Activated gamma-delta T cell (primary cell): ENCODE results near the gene ABCB9.

Experiments
- DNase-seq: peaks from one replicate; lab custom pipeline; 2025; lab: John Stamatoyannopoulos, UW

Gene ABCB9

GRCh38 chr12:122981587-122982476 is 15.6 kb upstream of the ABCB9 start:
- no peak for DNase-seq

- DNase-seq = no peak
Measured at GRCh38 chr12:122981036-122981471, 14.8 kb upstream of the ABCB9 start.

DNA sequence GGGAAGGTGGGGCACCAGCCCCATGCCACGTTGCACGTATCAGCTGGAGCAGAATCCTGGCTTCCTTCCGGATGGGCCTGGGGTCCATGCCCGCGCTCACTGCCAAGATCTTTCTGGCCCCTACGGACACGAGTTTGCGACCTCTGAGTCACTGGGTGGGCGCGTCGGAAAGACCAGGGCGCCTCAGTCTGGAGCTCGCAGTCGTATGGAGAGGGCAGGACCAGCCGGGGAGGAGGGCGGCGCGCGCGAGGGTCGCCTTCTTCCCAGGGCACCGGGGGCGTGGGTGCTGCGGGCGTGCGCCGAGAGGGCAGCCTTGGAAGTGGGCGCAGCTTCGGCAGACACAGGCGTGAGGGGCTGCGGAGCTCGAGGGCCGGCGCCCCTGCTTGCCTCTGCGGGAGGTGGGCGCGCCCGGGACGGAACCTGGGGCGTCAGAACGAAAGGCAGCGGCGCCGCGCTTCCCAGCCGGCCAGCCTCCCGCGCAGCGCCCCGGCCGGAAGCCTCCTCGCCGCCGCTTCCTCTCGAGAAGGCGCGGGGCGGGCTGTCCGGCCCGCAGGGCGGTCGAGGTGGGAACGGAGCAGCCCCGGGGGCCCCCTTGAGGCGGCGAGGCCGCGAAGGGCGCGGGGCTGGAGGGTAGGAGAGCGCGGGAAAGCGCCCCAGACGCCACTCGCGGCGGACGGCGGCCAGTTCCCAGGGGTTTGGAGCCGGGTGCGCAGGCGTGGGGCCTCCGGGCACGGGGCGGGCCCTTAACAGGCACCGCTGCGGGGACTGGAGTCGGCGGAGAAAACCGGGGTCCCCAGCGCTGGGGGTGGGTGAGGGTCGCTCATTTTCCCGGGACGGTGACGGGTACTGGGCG is 14.1 kb upstream of the ABCB9 start, which contains the start of gene ARL6IP4:
Gene ARL6IP4, plus strand, starts transcription at position 499 of the 853 bp plus-strand sequence. CDS start 459 bp downstream, outside the sequence.
- peak; percentile 57 for DNase-seq

GRCh38 chr12:122979908-122980182 is 13.6 kb upstream of the ABCB9 start:
- DNase-seq = no peak

DNA sequence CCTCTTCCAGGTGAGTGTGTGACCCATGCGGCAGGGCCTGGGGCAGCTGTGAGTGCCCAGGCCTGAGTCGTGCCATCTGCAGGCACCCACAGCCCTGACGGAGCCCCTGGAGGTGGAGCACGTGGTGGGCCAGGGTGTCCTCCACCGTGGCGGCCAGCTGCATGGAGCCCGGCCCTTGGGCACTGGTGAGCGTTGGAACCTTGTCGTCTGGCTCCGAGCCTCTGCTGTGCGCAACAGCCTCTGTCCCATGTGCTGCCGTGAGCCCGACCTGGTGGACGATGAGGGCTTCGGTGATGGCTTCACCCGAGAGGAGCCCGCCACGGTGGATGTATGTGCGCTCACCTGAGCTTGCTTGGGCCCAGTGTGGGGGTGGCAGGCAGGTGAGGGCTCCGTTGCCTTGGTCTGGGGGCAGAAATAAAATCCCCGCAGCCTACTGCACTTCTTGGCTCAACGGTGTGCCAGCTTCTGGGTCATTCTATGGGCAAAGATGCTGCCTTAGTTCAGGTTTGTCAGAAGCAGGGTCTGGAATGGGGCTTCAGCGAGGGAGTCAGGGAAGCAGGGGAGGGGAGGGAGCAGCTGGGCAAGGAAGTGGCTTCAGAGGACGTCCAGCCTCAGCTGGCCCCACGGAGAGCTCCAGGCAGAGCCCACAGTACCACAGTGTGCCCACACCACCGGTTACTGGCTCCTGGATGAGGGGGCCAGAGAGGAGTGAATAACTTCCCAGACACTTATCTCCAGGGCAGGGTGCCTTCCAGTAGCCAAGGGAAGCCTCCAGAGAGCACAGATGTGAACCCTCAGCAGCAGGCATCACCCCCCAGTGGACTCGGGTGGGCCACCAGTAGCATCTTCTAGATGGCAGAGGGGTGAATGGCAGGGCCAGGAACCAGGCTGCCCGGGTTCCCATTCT is 13.0 kb upstream of the ABCB9 start:
- no peak for DNase-seq

- no peak for DNase-seq
Measured at GRCh38 chr12:122978507-122978955, 12.3 kb upstream of the ABCB9 start.

DNA sequence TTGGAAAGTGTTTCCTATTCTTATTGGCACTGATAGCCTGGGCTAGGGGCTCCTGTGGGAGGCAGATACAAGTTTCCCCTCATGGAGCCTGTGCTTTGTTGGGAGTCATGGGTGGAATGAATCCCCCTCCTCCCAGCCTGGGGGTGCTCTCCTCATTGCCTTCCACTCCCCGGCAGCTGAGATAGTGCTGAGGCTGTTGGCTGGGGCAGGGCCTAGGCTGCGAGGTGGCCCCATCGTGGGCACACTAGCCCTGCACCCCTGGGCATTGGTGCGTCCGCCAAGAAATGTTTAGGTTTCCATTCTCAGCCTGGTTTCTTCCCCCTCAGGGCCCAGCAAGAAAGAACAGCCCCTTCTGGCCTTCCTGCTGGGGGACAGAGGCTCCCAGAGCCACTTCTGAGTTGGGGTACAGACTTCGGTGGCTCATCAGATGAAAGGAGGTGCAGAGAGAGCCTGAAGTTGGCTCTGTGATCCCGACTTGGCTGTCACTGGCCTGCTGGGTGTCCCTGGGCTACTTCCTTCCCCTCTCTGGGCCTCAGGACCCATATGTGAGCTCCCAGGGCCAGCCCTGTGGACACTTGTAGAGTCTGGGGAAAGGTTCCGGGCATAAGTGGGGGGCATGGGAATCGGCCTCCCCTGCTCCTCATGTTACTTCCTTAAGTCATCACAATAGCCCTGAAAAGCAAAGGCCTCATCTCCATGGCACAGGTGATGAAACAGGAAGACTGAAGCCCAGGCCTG is 11.6 kb upstream of the ABCB9 start:
- no peak for DNase-seq

DNA sequence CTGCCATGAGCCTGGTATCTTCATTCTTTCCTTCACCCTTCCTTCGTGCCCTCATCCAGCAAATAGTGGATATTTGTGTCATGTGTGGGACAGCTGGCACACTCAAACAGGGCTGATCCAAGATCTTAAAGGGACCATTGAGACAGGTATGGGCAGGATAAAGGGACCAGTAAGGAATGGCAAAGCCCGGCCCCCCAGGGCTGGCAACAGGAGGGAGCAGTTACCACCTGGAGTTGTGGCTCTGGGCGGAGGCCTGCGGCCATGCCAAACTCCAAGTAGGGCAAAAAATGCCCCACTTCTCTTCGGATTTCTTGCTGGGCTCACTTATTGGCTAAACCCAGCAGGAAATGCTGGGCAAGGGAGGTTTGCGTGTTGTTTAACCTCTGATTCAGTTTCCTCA is 10.9 kb upstream of the ABCB9 start:
- no peak for DNase-seq

DNA sequence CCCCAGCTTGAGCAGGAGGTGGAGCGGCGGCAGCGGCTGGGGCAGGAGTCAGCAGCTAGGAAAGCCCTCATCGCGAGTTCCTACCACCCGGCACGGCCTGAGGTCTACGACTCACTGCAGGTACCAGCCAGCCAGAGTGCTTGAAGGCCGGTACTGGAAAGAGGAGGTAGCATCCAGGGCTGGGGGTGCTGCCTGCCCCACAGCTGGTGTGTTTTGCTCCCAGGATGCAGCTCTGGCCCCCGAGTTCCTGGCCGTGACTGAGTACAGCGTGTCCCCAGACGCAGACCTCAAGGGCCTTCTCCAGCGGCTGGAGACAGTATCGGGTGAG is 10.3 kb upstream of the ABCB9 start:
- DNase-seq = no peak

- DNase-seq = no peak
Measured at GRCh38 chr12:122975790-122976647, 9.8 kb upstream of the ABCB9 start.

DNA sequence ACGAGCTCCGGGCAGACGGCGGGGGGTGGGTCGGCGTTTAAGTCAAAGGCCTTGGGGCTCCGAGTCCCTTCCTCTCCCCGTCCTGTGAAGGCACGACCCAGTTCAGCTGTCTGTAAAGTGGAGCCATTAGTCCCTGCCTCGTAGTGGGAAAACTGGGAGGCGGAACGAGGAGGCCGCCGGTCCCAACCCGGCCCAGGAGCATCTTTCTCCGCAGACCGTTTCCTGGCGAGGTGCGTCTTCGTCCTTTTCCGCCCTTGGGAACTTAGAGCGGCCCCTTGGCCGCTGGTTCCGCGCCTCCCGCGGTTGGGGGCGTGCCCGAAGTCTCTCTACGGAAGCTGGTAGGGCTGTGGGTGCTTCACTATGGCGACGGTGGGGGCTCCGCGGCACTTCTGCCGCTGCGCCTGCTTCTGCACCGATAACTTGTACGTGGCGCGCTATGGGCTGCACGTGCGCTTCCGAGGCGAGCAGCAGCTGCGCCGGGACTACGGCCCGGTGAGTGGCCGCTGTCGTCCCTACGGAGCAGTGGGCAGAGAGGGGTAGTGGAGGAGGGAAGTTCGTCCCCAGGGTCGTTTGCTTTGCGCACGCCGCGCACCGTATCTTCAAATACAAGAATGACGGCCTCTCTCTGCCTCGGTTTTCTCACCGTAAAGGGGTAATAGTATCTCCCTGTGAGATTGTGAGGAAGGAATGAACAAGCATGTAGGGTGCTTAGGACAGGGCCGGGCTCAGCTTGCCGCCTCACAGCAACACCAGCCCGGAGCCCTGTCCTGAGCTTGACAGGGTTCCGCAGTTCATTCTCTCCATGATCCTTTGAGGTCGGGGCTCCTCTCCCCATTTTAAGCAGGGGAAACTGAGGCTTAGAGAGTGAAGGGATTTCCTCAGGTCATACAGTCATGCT is 8.9 kb upstream of the ABCB9 start, which contains the start of gene OGFOD2:
Gene OGFOD2, plus strand, starts transcription at position 353 of the 898 bp plus-strand sequence. Its CDS starts 8 bp downstream, at position 361.
- peak; percentile 88 for DNase-seq

- DNase-seq = peak; percentile 84
Measured at GRCh38 chr12:122974274-122974891, 8.1 kb upstream of the ABCB9 start.

GRCh38 chr12:122969676-122970075 is 3.4 kb upstream of the ABCB9 start:
- no peak for DNase-seq

DNA sequence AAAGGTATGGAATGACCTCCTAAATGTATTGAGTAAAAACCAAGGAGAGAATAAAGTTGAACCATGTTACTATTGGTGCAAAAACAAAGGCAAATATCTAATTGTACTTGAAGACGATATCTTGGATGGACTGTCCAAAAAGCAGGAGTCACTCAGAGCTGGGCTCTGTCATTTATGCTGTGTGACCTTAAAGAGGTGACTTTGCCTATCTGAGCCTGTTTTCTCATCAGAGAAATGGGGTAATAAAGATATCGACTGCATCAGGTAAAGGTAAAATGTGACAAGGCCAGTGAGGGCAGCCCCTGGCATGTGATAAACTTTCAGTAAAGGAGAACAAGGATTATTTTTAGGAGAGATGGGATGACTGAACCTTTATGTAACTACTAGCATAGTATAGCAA is 1.8 kb upstream of the ABCB9 start:
- no peak for DNase-seq

GRCh38 chr12:122966743-122967550 is 684 bp upstream of the ABCB9 start:
- DNase-seq = no peak

- DNase-seq = no peak
Measured at GRCh38 chr12:122965321-122965751, 927 bp downstream of the ABCB9 start.

DNA sequence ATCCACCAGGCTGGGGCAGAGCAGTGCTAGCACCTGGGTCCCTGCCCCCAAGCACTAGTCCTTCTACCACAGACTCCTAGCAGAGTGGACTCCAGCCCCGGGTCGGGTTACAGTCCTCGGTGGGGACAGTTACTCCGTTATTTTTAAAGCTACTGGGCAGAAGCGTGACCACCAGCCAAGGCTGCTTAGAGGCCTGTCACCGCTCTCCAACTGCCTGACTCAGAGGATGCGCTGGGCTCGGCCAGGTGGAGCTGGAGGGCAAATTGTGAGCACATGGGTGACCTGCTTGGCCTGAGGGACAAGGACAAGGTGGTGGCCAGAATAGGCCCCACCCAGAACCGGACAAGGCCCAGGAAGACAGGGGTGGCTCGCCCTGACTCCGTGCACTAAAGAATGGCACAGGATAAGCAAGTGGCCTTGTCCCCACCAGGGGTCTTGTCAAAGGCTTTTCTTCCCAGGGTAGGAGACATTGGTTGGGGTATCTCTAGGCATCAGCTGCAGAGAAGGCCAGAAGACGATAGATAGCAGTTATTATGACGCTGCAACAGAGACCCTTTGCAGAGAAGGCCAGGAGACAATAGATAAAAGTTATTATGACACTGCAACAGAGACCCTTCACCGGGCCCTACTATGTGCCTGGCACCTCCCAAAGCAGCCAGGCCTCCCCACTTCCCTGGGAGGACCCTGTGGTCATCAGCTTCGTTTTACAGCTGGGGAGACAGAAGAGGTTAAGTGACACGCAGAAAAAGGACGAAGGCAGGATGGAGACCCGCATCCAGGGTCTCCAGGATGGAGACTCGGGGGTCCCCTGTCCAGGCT is 1.6 kb downstream of the ABCB9 start:
- no peak for DNase-seq
